Measurements from ENCODE around the gene TRAFD1.

- TF ChIP-seq CTCF (IDR thresholded peaks at IDR 0.05), result no peak
- no peak for TF ChIP-seq POLR2A (IDR thresholded peaks at IDR 0.05)
- TF ChIP-seq POLR2AphosphoS5 (IDR thresholded peaks at IDR 0.05; ENCODE audit: insufficient read depth in 1 of 2, low read depth in 1 of 2), result no peak
Observed at GRCh38 chr12:112166051-112167015, 41.0 kb downstream of the TRAFD1 start.

All from vagina (tissue), 2 donors.